ENCODE results near the gene SOX11.

- TF ChIP-seq CTCF (IDR thresholded peaks at IDR 0.05): no peak
- TF ChIP-seq EZH2 (IDR thresholded peaks at IDR 0.05; ENCODE audit: borderline replicate concordance, insufficient read depth, low read depth, low read length, poor library complexity, severe bottlenecking): no peak
These were observed 35.1 kb downstream of the SOX11 start for GRCh38 chr2:5727235-5727634.
